ENCODE results near the gene ZNF654.
A peak's percentile ranks its signal among the peaks of the same experiment; 100 is the strongest.
"Not testable (repeated sequence)": the region's sequence is repeated elsewhere in the genome, so short reads cannot be mapped to it uniquely, and the experiment has no call there.

Gene ZNF654

GRCh38 chr3:88059380-88060170 is 520 bp downstream of the ZNF654 start:
- no peak for DNase-seq (ENCODE audit: low read depth, low spot score)

GRCh38 chr3:88061746-88062145 is 2.7 kb downstream of the ZNF654 start:
- no peak for DNase-seq (ENCODE audit: low read depth, low spot score)

GRCh38 chr3:88075072-88075471 is 16.0 kb downstream of the ZNF654 start:
- no peak for DNase-seq (ENCODE audit: low read depth, low spot score)

GRCh38 chr3:88075497-88075896 is 16.4 kb downstream of the ZNF654 start:
- DNase-seq (ENCODE audit: low read depth, low spot score): no peak

- no peak for DNase-seq (ENCODE audit: low read depth, low spot score)
These were observed 17.7 kb downstream of the ZNF654 start for GRCh38 chr3:88076712-88077111.

GRCh38 chr3:88078932-88079331 is 19.9 kb downstream of the ZNF654 start:
- no peak for DNase-seq (ENCODE audit: low read depth, low spot score)

- DNase-seq (ENCODE audit: low read depth, low spot score): no peak
These were observed 23.8 kb downstream of the ZNF654 start for GRCh38 chr3:88082854-88083253.

GRCh38 chr3:88084097-88084501 is 25.0 kb downstream of the ZNF654 start:
- DNase-seq (ENCODE audit: low read depth, low spot score): no peak

- DNase-seq (ENCODE audit: low read depth, low spot score): no peak
These were observed 31.6 kb downstream of the ZNF654 start for GRCh38 chr3:88090681-88091080.

GRCh38 chr3:88092270-88092669 is 33.2 kb downstream of the ZNF654 start:
- DNase-seq (ENCODE audit: low read depth, low spot score): no peak

- no peak for DNase-seq (ENCODE audit: low read depth, low spot score)
These were observed 34.2 kb downstream of the ZNF654 start for GRCh38 chr3:88093266-88093665.

- no peak for DNase-seq (ENCODE audit: low read depth, low spot score)
These were observed 42.1 kb downstream of the ZNF654 start for GRCh38 chr3:88101142-88101541.

- DNase-seq (ENCODE audit: low read depth, low spot score): no peak
These were observed 46.3 kb downstream of the ZNF654 start for GRCh38 chr3:88105325-88105724.

GRCh38 chr3:88112289-88112688 is 53.2 kb downstream of the ZNF654 start:
- no peak for DNase-seq (ENCODE audit: low read depth, low spot score)

GRCh38 chr3:88113311-88114162 is 54.5 kb downstream of the ZNF654 start:
- DNase-seq (ENCODE audit: low read depth, low spot score): peak; percentile 44

GRCh38 chr3:88114878-88115549 is 56.0 kb downstream of the ZNF654 start:
- DNase-seq (ENCODE audit: low read depth, low spot score): no peak

- no peak for DNase-seq (ENCODE audit: low read depth, low spot score)
These were observed 58.6 kb downstream of the ZNF654 start for GRCh38 chr3:88117683-88118082.

GRCh38 chr3:88118603-88119002 is 59.5 kb downstream of the ZNF654 start:
- DNase-seq (ENCODE audit: low read depth, low spot score): not testable (repeated sequence)

- no peak for DNase-seq (ENCODE audit: low read depth, low spot score)
These were observed 64.5 kb downstream of the ZNF654 start for GRCh38 chr3:88123526-88123925.

GRCh38 chr3:88131695-88132094 is 72.6 kb downstream of the ZNF654 start:
- no peak for DNase-seq (ENCODE audit: low read depth, low spot score)

- no peak for DNase-seq (ENCODE audit: low read depth, low spot score)
These were observed 73.8 kb downstream of the ZNF654 start for GRCh38 chr3:88132894-88133293.

- no peak for DNase-seq (ENCODE audit: low read depth, low spot score)
These were observed 74.7 kb downstream of the ZNF654 start for GRCh38 chr3:88133711-88134263.

Measured in ELF-1 (cell line).